HCT116 (cell line): ENCODE measurements around the gene TRMT11. TPM values are rescaled to one million over a fixed set of nuclear protein-coding genes. Genes with fewer than 3 reads are reported as not detected.

Experiments used
- ATAC-seq: fragments of 200-7000 bp; cut with Tn5 transposase; 2 replicates; pipeline ENCODE4 v1.9.1; 2020; ENCODE audit warnings: mild to moderate bottlenecking, moderate library complexity
- BruUV-seq: library from RNA; stranded (reverse); fragments of 400-500 nt; replicated peaks from 2 replicates; lab custom pipeline; 2021; lab: Mats Ljungman, UMichigan
- CTCF ChIA-PET: fragments of 300-600 bp; sonication (Branson Sonifier 250); formaldehyde crosslinking; loops from one replicate; lab custom pipeline; 2021; ENCODE audit warnings: antibody characterized with exemption; lab: Charles Lee
- POLR2A ChIA-PET: fragments of 300-600, 350-600 bp; sonication (Branson Sonifier 250); formaldehyde crosslinking; loops from one replicate; lab custom pipeline; 2021; ENCODE audit warnings: antibody characterized with exemption; lab: Charles Lee
- RAD21 ChIA-PET, 2 experiments: fragments of 300-600 bp; sonication (Branson Sonifier 250); formaldehyde crosslinking; loops; one replicate each; lab custom pipeline; 2023; ENCODE audit warnings: low total read pairs in 2 of 2; ENCODE audit not compliant: uncharacterized antibody in 2 of 2, unreplicated experiment in 2 of 2, low non-redundant PET in 1 of 2; lab: Charles Lee
- DNase-seq: peaks from one replicate; pipeline ENCODE4 v3.0.0-alpha.2; 2010; ENCODE audit warnings: low read depth, low spot score
- H2AFZ ChIP-seq: fragments of 200-600 bp; shearing (Covaris generic), sonication (generic); 2 replicates; pipeline ENCODE4 v1.6.1; 2017; ENCODE audit warnings: low read depth, mixed run types, mixed read lengths, antibody characterized with exemption, low read length; ENCODE audit not compliant: poor library complexity, severe bottlenecking
- H3K27ac ChIP-seq: 2 replicates; pipeline ENCODE4 v1.5.1; 2012; ENCODE audit warnings: low read depth, low read length
- H3K27me3 ChIP-seq: fragments of 200-600 bp; sonication (generic); 2 replicates; pipeline ENCODE4 v1.6.1; 2016; ENCODE audit warnings: mixed run types, low read length, mixed read lengths; ENCODE audit not compliant: insufficient read depth
- H3K36me3 ChIP-seq, 2 experiments: fragments of 200-500 bp in 1 of 2; fragments of 200-600 bp in 1 of 2; sonication (Bioruptor generic) in 1 of 2; sonication (generic) in 1 of 2; 2 replicates each; pipeline versions ENCODE4 v1.5.1 to v1.6.1; 2014 to 2016; ENCODE audit warnings: low read length in 2 of 2, inconsistent platforms in 1 of 2, mixed read lengths in 1 of 2, mixed run types in 1 of 2; ENCODE audit not compliant: insufficient read depth in 2 of 2, control insufficient read depth in 1 of 2
- H3K4me1 ChIP-seq, 2 experiments: fragments of 200-600 bp in 1 of 2; sonication (generic) in 1 of 2; 2 replicates each; pipeline versions ENCODE4 v1.5.1 to v1.6.1; 2012 to 2017; ENCODE audit warnings: low read length in 2 of 2, inconsistent platforms in 1 of 2, mild to moderate bottlenecking in 1 of 2, mixed read lengths in 1 of 2, mixed run types in 1 of 2, moderate library complexity in 1 of 2; ENCODE audit not compliant: insufficient read depth in 2 of 2, control insufficient read depth in 1 of 2
- H3K4me2 ChIP-seq: fragments of 200-600 bp; sonication (generic); 2 replicates; pipeline ENCODE4 v1.6.1; 2017; ENCODE audit warnings: mixed run types, low read length, mixed read lengths
- H3K4me3 ChIP-seq, 2 experiments: fragments of 200-600 bp in 1 of 2; sonication (generic) in 1 of 2; replicated peaks in 1 of 2; 2 replicates each; pipeline ENCODE4 v1.5.1; 2011 to 2016; ENCODE audit warnings: low read length in 2 of 2, control low read depth in 1 of 2, low read depth in 1 of 2, mild to moderate bottlenecking in 1 of 2, mixed read lengths in 1 of 2, mixed run types in 1 of 2
- H3K79me2 ChIP-seq: fragments of 200-600 bp; sonication (generic); 2 replicates; pipeline ENCODE4 v1.6.1; 2017; ENCODE audit warnings: mild to moderate bottlenecking, mixed run types, low read length, moderate library complexity, mixed read lengths; ENCODE audit not compliant: insufficient read depth
- H3K9ac ChIP-seq: fragments of 200-600 bp; sonication (generic); 2 replicates; pipeline ENCODE4 v1.6.1; 2016; ENCODE audit warnings: low read length, mixed read lengths
- H3K9me2 ChIP-seq: fragments of 200-600 bp; sonication (generic), shearing (Covaris generic); 2 replicates; pipeline ENCODE4 v1.6.1; 2017; ENCODE audit warnings: mixed run types, mild to moderate bottlenecking, moderate library complexity; ENCODE audit not compliant: insufficient read depth
- H3K9me3 ChIP-seq, 2 experiments: fragments of 200-500 bp in 1 of 2; fragments of 200-600 bp in 1 of 2; sonication (Bioruptor generic) in 1 of 2; sonication (generic) in 1 of 2; 2 replicates each; pipeline ENCODE4 v1.6.1; 2014 to 2017; ENCODE audit warnings: low read length in 2 of 2, mixed read lengths in 2 of 2, inconsistent platforms in 1 of 2, low read depth in 1 of 2, mild to moderate bottlenecking in 1 of 2, mixed run types in 1 of 2, moderate library complexity in 1 of 2; ENCODE audit not compliant: control insufficient read depth in 1 of 2, insufficient read depth in 1 of 2
- H4K20me1 ChIP-seq: fragments of 200-600 bp; sonication (generic), shearing (Covaris generic); 2 replicates; pipeline ENCODE4 v1.6.1; 2017; ENCODE audit warnings: mixed run types, mild to moderate bottlenecking, moderate library complexity; ENCODE audit not compliant: insufficient read depth
- CBX3 ChIP-seq: IDR thresholded peaks from 2 replicates; pipeline ENCODE4 v1.6.1; 2012; ENCODE audit warnings: low read depth
- CEBPB ChIP-seq: IDR thresholded peaks from 2 replicates; pipeline ENCODE4 v1.6.1; 2012; ENCODE audit warnings: low read depth
- EGR1 ChIP-seq: IDR thresholded peaks from 2 replicates; pipeline ENCODE4 v1.6.1; 2012; ENCODE audit warnings: low read depth
- ELF1 ChIP-seq: IDR thresholded peaks from 2 replicates; pipeline ENCODE4 v1.6.1; 2012; ENCODE audit warnings: low read depth, borderline replicate concordance
- EZH2 ChIP-seq: fragments of 200-600 bp; sonication (generic); IDR thresholded peaks from 2 replicates; pipeline ENCODE4 v1.6.1; 2017; ENCODE audit warnings: antibody characterized with exemption, mixed run types
- FOSL1 ChIP-seq: IDR thresholded peaks from 2 replicates; pipeline ENCODE4 v1.6.1; 2012; ENCODE audit warnings: low read depth
- JUND ChIP-seq: IDR thresholded peaks from 2 replicates; pipeline ENCODE4 v1.6.1; 2012
- POLR2A ChIP-seq: IDR thresholded peaks from 2 replicates; pipeline ENCODE4 v1.7.0; 2011; ENCODE audit warnings: borderline replicate concordance; ENCODE audit not compliant: insufficient read depth, insufficient read length; ENCODE audit errors: extremely low read depth
- POLR2AphosphoS5 ChIP-seq: IDR thresholded peaks from 2 replicates; pipeline ENCODE4 v1.6.1; 2011; ENCODE audit warnings: mild to moderate bottlenecking, low read depth, low read length, moderate library complexity
- REST ChIP-seq: IDR thresholded peaks from 2 replicates; pipeline ENCODE4 v1.6.1; 2012; ENCODE audit warnings: low read depth
- SP1 ChIP-seq: IDR thresholded peaks from 2 replicates; pipeline ENCODE4 v1.6.1; 2012; ENCODE audit warnings: low read depth
- SRF ChIP-seq: IDR thresholded peaks from 2 replicates; pipeline ENCODE4 v1.6.1; 2012; ENCODE audit warnings: low read depth
- TCF7L2 ChIP-seq: IDR thresholded peaks from 2 replicates; pipeline ENCODE4 v1.7.0; 2011; ENCODE audit warnings: borderline replicate concordance, inconsistent platforms; ENCODE audit not compliant: insufficient read depth, insufficient read length; ENCODE audit errors: extremely low read depth
- ZFX ChIP-seq: fragments of 450-650 bp; IDR thresholded peaks from 2 replicates; pipeline ENCODE4 v1.6.1; 2017
- ZNF274 ChIP-seq: fragments of 200-500 bp; sonication (Bioruptor generic); IDR thresholded peaks from 2 replicates; pipeline ENCODE4 v1.6.1; 2014; ENCODE audit warnings: mild to moderate bottlenecking, low read depth, low read length, inconsistent platforms
- intact Hi-C: fragments of 100-400 bp; cut with micrococcal nuclease; formaldehyde crosslinking; loops from 2 replicates; pipeline ENCODE4 v1.10.0; 2022
- total RNA-seq: library from RNA; stranded (reverse); gene quantifications from one replicate; pipeline ENCODE4 v1.2.1, GENCODE V29; 2021; ENCODE audit not compliant: unreplicated experiment
- TF ChIP-seq, protein P1 (sequence below): IDR thresholded peaks from 2 replicates; pipeline ENCODE4 v1.6.1; 2012
- TF ChIP-seq, protein P2 (sequence below), 3 experiments: fragments of 200-600 bp in 1 of 3; sonication (generic) in 1 of 3; IDR thresholded peaks in 2 of 3; conservative IDR thresholded peaks in 1 of 3; 2 replicates each; pipeline ENCODE4 v1.5.1; 2012 to 2017; ENCODE audit warnings: low read depth in 2 of 3, low read length in 2 of 3, antibody characterized with exemption in 1 of 3, borderline replicate concordance in 1 of 3, control low read depth in 1 of 3, mild to moderate bottlenecking in 1 of 3, mixed read lengths in 1 of 3, mixed run types in 1 of 3, moderate library complexity in 1 of 3; ENCODE audit not compliant: insufficient read depth in 1 of 3
- TF ChIP-seq, protein P3 (sequence below): IDR thresholded peaks from 2 replicates; pipeline ENCODE4 v1.6.1; 2012

TRMT11 gene
- total RNA-seq, 1 experiment from 2014 or later, result 41.8 TPM

DNA sequence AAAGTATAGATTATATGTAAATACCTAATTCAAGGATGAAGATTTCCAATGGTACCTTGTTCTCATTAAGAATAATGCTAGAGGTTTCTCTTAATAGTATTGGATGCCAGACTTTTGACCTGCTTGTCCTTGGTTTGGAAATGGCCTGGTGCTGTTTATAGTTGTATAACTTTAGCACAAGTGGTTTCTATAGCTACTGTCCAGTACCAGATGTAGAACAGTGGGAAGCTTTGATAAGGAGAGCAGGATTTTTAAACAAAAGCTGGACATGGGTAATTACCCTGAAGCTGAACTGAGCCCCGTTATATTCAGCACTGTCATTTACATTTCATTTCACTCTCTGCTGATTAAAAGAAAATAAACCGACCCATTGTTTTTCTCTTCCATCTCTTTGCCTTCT lies 43.7 kb downstream of the TRMT11 start:
- no TSS peak for BruUV-seq
- H3K27me3 ChIP-seq, result no peaks in the 10 kb centered on the region
- ChIA-PET POLR2A (no interaction called here), RAD21 (no interaction called here), CTCF (no interaction called here)
- H3K9me2 ChIP-seq, result no peaks in the 10 kb centered on the region
- intact Hi-C loops, result no loop called here
- no peak overlapping the region for H3K4me3 ChIP-seq
- H2AFZ ChIP-seq, result no peak overlapping the region
- H3K9ac ChIP-seq, result no peak overlapping the region
- H4K20me1 ChIP-seq, result peaks cover 9% of the 10 kb centered on the region
- no peak for ATAC-seq
- DNase-seq, result no peak
- H3K36me3 ChIP-seq, result peaks cover 2 to 15% of the 10 kb centered on the region in 2 experiments; a peak in 3 of 4 replicates
- peaks cover 23% of the 10 kb centered on the region for H3K79me2 ChIP-seq
- H3K4me2 ChIP-seq, result no peak overlapping the region
- no peak for TF ChIP-seq ZNF274
- TF ChIP-seq, protein P1, sequence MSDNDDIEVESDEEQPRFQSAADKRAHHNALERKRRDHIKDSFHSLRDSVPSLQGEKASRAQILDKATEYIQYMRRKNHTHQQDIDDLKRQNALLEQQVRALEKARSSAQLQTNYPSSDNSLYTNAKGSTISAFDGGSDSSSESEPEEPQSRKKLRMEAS, result no peak
- no peak for TF ChIP-seq EZH2
- no peak for TF ChIP-seq EGR1
- TF ChIP-seq CEBPB, result no peak
- no peak for TF ChIP-seq JUND
- TF ChIP-seq TCF7L2, result no peak
- no peak for TF ChIP-seq FOSL1
- no peak for TF ChIP-seq REST
- TF ChIP-seq SP1, result no peak
- TF ChIP-seq ELF1, result no peak
- TF ChIP-seq, protein P2, sequence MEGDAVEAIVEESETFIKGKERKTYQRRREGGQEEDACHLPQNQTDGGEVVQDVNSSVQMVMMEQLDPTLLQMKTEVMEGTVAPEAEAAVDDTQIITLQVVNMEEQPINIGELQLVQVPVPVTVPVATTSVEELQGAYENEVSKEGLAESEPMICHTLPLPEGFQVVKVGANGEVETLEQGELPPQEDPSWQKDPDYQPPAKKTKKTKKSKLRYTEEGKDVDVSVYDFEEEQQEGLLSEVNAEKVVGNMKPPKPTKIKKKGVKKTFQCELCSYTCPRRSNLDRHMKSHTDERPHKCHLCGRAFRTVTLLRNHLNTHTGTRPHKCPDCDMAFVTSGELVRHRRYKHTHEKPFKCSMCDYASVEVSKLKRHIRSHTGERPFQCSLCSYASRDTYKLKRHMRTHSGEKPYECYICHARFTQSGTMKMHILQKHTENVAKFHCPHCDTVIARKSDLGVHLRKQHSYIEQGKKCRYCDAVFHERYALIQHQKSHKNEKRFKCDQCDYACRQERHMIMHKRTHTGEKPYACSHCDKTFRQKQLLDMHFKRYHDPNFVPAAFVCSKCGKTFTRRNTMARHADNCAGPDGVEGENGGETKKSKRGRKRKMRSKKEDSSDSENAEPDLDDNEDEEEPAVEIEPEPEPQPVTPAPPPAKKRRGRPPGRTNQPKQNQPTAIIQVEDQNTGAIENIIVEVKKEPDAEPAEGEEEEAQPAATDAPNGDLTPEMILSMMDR (IDR thresholded peaks at IDR 0.05 in 2 of 3, conservative IDR thresholded peaks at IDR 0.05 in 1 of 3; ENCODE audit: borderline replicate concordance in 1 of 3, insufficient read depth in 1 of 3, low read depth in 2 of 3, low read length in 2 of 3), result no peak
- no peak for TF ChIP-seq ZFX
- no peak for TF ChIP-seq POLR2A
- no peak for TF ChIP-seq CBX3
- TF ChIP-seq POLR2AphosphoS5, result no peak
- no peak for TF ChIP-seq SRF
- TF ChIP-seq, protein P3, sequence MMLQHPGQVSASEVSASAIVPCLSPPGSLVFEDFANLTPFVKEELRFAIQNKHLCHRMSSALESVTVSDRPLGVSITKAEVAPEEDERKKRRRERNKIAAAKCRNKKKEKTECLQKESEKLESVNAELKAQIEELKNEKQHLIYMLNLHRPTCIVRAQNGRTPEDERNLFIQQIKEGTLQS, result no peak
- H3K9me3 ChIP-seq, result no peaks in the 10 kb centered on the region
- H3K4me1 ChIP-seq, result no peaks in the 10 kb centered on the region
- H3K27ac ChIP-seq, result no peak overlapping the region
